H7 (cell line): ENCODE results near the gene FAM25G. TPM values are rescaled to one million over a fixed set of nuclear protein-coding genes. Genes with fewer than 3 reads are reported as not detected.
"Not testable (repeated sequence)": the region's sequence is repeated elsewhere in the genome, so short reads cannot be mapped to it uniquely, and the experiment has no call there.

ENCODE experiments used
- DNase-seq: peaks from one replicate; pipeline ENCODE4 v3.0.0; 2012
- H3K27me3 ChIP-seq: 2 replicates; pipeline ENCODE4 v1.6.0; 2011; ENCODE audit warnings: mild to moderate bottlenecking, low read length; ENCODE audit not compliant: control insufficient read depth, insufficient read depth
- H3K36me3 ChIP-seq: replicated peaks from 2 replicates; pipeline ENCODE4 v1.5.1; 2011; ENCODE audit warnings: low read length; ENCODE audit not compliant: control insufficient read depth, insufficient read depth
- H3K4me3 ChIP-seq: 2 replicates; pipeline ENCODE4 v1.5.1; 2011; ENCODE audit warnings: low read depth, mild to moderate bottlenecking, control low read depth, low read length, moderate library complexity; ENCODE audit not compliant: insufficient read depth
- total RNA-seq: library from RNA; depleted of rRNA; stranded (reverse); fragments of >200 nt; shearing (Covaris generic); gene quantifications from 2 replicates; pipeline ENCODE4 v1.2.3, GENCODE V29; 2014; rRNA removed

The FAM25G gene
- not detected in 2 replicates for total RNA-seq

- DNase-seq, H3K4me3 ChIP-seq, H3K27me3 ChIP-seq, H3K36me3 ChIP-seq: not testable (repeated sequence)
Observed at GRCh38 chr10:47491600-47491999, at the start of gene FAM25G. Gene FAM25G, minus strand, starts transcription at chr10:47491700. Its CDS starts 26 bp downstream, at chr10:47491674.

- not testable (repeated sequence) for DNase-seq, H3K27me3 ChIP-seq, H3K4me3 ChIP-seq, H3K36me3 ChIP-seq
Observed at GRCh38 chr10:47536430-47536829, 44.9 kb upstream of the FAM25G start.

GRCh38 chr10:47523475-47523874 is 32.0 kb upstream of the FAM25G start, which contains the start of gene AGAP9:
Gene AGAP9, minus strand, starts transcription at chr10:47523638. Its CDS starts 112 bp downstream, at chr10:47523526.
- H3K36me3 ChIP-seq, H3K4me3 ChIP-seq, H3K27me3 ChIP-seq, DNase-seq: not testable (repeated sequence)

GRCh38 chr10:47502313-47502712 is 10.8 kb upstream of the FAM25G start:
- not testable (repeated sequence) for DNase-seq, H3K36me3 ChIP-seq, H3K4me3 ChIP-seq, H3K27me3 ChIP-seq

- H3K4me3 ChIP-seq, H3K36me3 ChIP-seq, H3K27me3 ChIP-seq, DNase-seq: not testable (repeated sequence)
Observed at GRCh38 chr10:47494226-47494625, 2.7 kb upstream of the FAM25G start.

GRCh38 chr10:47489630-47490029 is 1.9 kb downstream of the FAM25G start:
- not testable (repeated sequence) for H3K36me3 ChIP-seq, H3K4me3 ChIP-seq, DNase-seq, H3K27me3 ChIP-seq

- H3K27me3 ChIP-seq, H3K36me3 ChIP-seq, DNase-seq, H3K4me3 ChIP-seq: not testable (repeated sequence)
Observed at GRCh38 chr10:47485943-47486342, 5.6 kb downstream of the FAM25G start.

GRCh38 chr10:47484786-47485185 is 6.7 kb downstream of the FAM25G start:
- not testable (repeated sequence) for H3K27me3 ChIP-seq, DNase-seq, H3K36me3 ChIP-seq, H3K4me3 ChIP-seq

- H3K36me3 ChIP-seq, H3K4me3 ChIP-seq, H3K27me3 ChIP-seq, DNase-seq: not testable (repeated sequence)
Observed at GRCh38 chr10:47483923-47484322, 7.6 kb downstream of the FAM25G start, which contains the start of gene ANXA8. Gene ANXA8, minus strand, starts transcription at chr10:47484115. Its CDS starts 182 bp downstream, at chr10:47483933.

GRCh38 chr10:47482367-47482766 is 9.1 kb downstream of the FAM25G start:
- H3K36me3 ChIP-seq, H3K27me3 ChIP-seq, H3K4me3 ChIP-seq, DNase-seq: not testable (repeated sequence)

GRCh38 chr10:47481768-47482181 is 9.7 kb downstream of the FAM25G start:
- H3K36me3 ChIP-seq, DNase-seq, H3K27me3 ChIP-seq, H3K4me3 ChIP-seq: not testable (repeated sequence)

GRCh38 chr10:47481182-47481766 is 10.2 kb downstream of the FAM25G start:
- DNase-seq, H3K27me3 ChIP-seq, H3K4me3 ChIP-seq, H3K36me3 ChIP-seq: not testable (repeated sequence)

GRCh38 chr10:47480133-47480532 is 11.4 kb downstream of the FAM25G start:
- not testable (repeated sequence) for H3K4me3 ChIP-seq, H3K27me3 ChIP-seq, H3K36me3 ChIP-seq, DNase-seq

- H3K36me3 ChIP-seq, H3K4me3 ChIP-seq, DNase-seq, H3K27me3 ChIP-seq: not testable (repeated sequence)
Observed at GRCh38 chr10:47478114-47478513, 13.4 kb downstream of the FAM25G start.

GRCh38 chr10:47477078-47477477 is 14.4 kb downstream of the FAM25G start:
- not testable (repeated sequence) for H3K27me3 ChIP-seq, H3K4me3 ChIP-seq, DNase-seq, H3K36me3 ChIP-seq

- H3K36me3 ChIP-seq, DNase-seq, H3K27me3 ChIP-seq, H3K4me3 ChIP-seq: not testable (repeated sequence)
Observed at GRCh38 chr10:47475101-47475500, 16.4 kb downstream of the FAM25G start.
